SHP77 treated with DMSO at 0.1 percent for 48 hours (cell line): ENCODE data around the gene SLC38A6.

Experiments used
- DNase-seq: peaks from one replicate; lab custom pipeline; 2025; lab: John Stamatoyannopoulos, UW

The SLC38A6 gene

DNA sequence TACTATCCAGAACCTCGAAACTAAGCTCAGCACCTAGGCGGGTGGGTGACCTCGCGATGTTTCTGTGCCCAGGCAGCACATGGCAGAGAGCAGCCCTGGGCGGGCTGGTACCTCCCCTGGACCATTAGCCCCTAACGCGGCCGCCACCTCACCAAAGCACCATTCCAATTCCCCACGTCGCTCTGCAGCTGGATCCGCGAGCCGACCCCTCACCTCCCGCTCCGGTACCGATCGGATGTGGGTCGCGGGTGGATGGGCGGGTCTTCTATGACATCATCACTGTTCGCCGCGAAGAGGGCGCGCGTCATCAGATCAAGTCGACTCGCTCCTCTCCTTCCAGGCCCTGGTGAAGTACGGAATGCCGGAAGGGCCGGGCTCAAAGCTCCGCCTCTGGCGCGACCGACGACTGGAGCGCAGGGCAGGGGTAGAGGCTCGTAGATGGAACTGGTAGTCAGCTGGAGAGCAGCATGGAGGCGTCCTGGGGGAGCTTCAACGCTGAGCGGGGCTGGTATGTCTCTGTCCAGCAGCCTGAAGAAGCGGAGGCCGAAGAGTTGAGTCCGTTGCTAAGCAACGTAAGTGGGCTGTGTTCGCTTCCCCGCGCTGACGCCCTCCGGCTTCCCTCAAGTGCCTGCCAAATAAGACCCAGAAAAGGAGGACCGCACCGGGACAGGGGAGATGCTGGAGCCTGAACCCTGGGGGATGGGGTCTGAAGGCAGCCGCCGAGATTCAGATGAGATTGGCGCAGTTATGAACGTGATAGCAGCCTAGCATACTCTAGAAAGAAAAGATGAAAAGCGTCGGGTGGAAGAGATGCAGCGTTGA is at the start of gene SLC38A6, which contains the start of gene TRMT5:
Gene SLC38A6 (plus strand): TSS at position 435 of the 822 bp plus-strand sequence. CDS start 33 bp downstream, at position 468.
Gene TRMT5 (minus strand): TSS at position 269 of the 822 bp plus-strand sequence. CDS start 106 bp downstream, at position 163.
- DNase-seq, result peak; percentile 80

DNA sequence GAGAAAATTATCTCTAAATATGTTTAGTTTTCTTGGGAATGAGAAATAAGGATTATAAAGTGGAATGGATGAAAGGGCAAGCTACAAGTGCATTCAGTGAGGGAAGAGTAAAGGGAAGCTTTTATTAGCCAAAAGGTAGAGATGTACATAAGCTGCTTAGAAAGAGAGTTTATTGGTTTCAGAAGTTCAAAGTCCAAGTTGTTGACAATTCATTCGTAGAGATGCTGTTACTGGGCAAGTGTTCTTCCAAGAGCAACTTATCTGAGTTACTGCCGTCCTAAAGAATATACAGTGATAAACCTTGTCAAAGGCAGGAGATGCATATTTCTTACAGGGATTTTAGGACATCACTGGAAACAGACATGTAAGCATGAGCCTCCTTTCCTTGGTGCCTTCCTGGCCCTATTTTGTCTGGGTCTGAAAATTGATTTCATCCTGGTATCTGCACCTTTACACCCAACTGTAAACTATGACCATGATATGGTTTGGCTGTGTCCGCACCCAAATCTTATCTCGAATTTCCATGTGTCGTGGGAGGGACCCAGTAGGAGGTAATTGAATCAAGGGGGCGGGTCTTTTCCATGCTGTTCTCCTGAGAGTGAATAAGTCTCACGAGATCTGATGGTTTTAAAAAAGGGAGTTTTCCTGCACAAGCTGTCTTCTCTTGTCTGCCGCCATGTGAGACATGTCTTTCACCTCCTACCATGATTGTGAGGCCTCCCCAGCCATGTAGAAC is 47.0 kb upstream of the SLC38A6 start:
- DNase-seq, result no peak

DNA sequence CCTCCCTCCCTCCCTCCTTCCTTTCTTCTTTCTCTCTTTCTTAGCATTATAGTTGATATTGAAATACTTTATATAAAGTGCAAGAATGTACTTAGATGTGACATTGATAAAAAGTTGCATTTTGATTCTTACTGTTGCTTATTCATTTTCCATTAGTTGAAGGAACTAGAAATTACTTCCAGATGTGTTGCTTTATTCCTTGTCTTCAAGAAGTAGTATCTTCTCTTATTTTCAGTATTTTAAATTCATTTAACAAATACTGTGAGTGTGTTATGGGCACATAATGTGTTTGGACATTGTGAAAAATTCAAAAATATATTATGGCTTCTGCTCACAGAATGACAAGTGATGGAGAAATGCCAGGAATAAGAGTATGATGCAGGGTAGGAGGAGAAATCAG is 45.7 kb upstream of the SLC38A6 start:
- no peak for DNase-seq

DNA sequence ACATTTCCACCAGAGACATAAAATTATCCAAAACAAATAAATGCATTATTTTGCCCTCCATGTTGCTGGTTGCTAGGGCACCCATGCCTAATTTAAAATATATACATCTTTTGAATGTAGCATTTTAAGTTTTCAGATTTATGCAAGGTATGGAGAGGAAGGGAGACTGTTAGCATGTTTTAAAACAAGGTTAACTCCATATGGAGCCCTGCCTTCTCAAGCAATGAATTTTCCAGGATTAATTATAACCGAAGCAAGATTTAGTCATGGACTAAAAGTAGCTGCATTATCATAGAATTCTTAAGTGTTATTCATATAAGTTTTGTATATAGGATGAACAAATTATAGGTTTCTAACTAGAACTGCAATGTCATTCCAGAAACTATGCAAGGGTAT is 37.4 kb upstream of the SLC38A6 start:
- DNase-seq, result no peak

DNA sequence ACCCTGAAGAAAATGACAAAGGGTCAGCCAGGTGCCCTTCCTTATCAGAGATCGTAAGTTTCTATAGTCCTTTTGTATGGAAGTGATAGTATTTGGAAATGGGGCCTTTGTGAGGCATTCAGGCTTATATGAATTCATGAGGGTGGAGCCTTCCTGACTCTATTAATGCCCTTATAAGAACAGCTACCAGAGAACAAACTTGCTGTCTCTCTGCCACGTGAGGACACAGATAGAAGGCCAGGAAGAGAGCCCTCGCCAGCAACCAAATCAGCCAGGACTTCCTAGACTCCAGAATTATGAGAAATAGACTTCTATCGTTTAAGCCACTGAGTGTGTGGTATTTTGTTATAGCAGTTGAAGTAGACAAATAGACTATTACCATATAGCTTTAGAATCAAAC is 36.8 kb upstream of the SLC38A6 start:
- no peak for DNase-seq

DNA sequence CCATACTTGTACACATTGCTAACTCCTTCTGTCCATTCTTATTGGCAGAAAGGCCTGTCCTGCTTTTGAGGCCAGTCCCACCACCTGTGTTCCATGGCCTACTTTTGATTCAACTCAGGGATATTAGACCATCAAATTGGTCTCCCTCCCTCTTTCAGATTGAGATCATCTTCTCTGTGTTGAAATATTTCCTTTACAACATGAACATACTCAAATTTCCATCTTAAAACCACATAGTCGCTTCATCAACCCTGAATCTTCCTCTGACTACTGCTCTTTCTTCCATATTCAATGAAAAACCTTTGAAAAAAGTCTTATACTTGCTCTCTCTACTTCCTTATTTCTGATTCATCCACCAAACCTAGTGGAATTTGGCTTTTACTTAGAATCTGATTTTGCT is 35.1 kb upstream of the SLC38A6 start:
- no peak for DNase-seq

GRCh38 chr14:60946773-60947172 is 34.3 kb upstream of the SLC38A6 start:
- no peak for DNase-seq

DNA sequence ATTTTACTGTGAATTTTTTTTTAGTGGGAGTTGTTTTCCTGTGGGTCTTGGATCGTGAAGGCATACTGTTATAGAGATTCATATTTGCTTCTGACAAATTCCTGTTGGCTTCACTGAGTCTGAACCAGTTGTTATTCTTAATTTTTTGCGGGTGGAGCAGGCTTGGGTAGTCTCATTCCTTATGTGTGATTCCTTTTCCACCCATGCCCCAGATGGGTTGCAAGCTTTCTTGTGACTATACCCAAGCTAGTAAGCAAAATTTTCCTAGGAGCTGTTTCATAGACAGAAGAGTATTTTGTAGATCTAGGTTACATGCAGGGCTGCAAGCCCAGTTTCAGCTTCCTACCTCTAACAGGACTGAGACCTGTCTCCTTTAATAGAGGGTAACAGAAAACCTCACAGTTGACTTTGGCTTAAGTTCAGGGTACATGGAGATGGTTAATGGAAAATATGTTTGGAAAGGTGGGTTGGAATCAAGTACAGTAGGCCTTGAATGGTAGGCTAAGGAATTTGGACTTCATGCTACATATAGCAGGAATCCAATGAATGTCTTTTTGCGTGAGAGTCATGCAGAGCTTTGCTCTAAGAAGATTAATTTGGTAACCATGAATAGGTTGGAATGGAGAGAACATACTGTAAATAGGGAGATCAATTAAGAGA is 29.1 kb upstream of the SLC38A6 start:
- DNase-seq, result no peak

- DNase-seq, result no peak
Observed at GRCh38 chr14:60956202-60956601, 24.8 kb upstream of the SLC38A6 start.

DNA sequence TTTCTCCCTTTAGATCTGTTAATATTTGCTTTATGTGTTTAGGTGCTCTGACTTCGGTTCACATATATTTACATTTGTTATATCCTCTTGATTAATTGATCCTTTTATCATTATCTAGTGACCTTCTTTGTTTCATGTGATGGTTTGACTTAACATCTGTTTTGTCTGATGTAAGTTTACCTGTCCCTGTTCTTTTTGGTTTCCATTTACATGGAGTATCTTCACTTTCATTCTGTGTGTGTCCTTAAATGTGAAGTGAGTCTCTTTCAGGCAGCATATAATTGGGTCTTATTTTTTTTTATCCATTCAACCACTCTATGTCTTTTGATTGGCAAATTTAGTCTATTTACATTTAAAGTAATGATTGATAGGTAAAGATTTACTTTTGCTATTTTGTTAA is 24.4 kb upstream of the SLC38A6 start:
- DNase-seq, result no peak

GRCh38 chr14:60958146-60958545 is 22.9 kb upstream of the SLC38A6 start:
- DNase-seq, result no peak

GRCh38 chr14:60963761-60964160 is 17.3 kb upstream of the SLC38A6 start:
- no peak for DNase-seq

GRCh38 chr14:60964904-60965303 is 16.1 kb upstream of the SLC38A6 start:
- DNase-seq, result no peak

GRCh38 chr14:60965402-60965801 is 15.6 kb upstream of the SLC38A6 start:
- no peak for DNase-seq

DNA sequence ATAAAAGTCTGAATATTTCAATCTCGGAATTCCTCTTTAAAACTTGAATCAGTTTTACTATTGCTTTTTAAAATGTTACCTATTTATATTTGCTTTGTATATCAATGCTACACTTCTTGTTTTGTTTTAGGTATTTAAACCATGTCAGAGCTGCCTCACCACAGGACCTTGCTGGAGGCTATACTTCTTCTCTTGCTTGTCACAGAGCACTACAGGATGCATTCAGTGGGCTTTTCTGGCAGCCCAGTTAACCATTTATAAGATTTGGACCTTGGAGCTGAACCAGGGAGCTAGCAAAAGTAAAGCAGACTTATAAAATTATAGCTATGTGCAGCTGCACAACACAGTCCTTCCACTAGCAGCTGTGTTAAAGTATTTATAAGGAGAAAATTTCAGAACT is 12.9 kb upstream of the SLC38A6 start:
- DNase-seq, result no peak

DNA sequence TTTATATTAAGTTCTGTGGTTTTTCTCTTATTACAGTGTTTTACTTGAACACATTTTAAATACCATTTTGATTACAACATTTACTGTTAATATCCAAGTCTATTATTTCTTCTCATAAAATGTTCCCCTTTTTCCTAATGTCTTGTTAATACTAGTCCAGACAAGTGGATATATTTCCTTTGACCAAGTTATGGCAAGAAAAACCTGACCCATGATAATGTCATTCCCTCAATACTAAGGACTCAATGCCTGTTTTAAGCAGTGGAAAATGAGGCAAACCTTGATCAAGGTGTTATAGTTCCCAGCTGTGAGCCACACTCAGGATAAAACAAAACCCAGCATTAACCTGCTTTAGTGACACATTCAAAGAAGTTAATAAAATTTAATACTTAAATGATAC is 12.4 kb upstream of the SLC38A6 start:
- no peak for DNase-seq

DNA sequence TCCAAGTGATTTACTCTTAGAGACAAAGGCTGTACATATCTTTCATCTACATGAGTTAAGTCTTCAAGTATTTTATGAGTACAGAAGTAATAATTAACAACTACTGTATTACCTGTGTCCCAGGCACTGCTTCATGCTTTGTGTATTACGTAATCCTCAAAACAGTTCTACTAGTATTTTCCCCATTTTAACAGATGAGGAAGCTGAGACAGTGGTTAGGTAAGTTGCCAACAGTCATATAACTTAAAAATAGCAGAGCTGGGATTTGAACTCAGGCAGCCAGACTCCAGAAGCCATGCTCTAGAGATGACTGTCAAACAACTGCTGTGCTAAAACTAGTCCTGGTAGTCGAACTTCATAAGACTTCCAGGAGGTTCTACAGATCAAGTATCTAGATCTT is 10.9 kb upstream of the SLC38A6 start:
- DNase-seq, result no peak

DNA sequence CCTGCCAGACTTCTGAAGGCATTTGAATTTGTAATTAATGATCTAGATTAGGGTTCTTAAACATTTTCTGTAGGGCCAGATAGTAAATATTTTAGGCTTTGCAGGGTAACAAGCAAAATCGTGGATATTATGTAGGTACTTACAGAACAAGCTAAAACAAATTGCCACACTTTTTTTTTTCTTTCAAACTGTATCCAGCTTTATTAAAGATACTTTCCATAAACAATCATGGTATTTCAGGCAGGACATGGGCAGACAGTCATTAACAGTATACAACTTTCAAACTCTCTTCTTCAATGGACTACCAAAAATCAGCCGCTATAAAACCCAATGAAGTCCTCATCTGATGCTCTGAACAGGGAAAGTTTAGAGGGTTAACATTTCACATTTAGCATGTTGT is 9.8 kb upstream of the SLC38A6 start:
- no peak for DNase-seq

DNA sequence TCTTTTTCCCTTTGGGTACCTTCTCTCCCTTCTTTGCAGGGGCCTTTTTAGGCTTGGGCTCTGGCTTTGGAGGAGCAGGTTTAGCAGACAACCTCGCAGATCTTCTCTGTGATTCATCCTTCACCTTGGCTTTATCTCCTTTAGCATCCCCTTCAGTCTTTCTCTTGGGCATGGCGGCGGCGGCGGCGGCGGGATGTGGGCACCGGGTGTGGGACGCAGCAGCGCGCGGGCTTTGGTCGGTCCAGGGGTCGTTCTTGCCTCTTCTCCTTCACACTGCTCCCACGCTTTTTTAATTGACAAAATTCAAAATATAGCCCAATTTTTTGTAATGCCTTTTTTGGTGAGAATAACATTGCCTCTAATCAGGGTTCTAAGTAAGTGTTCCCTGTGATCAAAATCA is 8.8 kb upstream of the SLC38A6 start:
- no peak for DNase-seq

GRCh38 chr14:60973070-60973469 is 8.0 kb upstream of the SLC38A6 start:
- no peak for DNase-seq

DNA sequence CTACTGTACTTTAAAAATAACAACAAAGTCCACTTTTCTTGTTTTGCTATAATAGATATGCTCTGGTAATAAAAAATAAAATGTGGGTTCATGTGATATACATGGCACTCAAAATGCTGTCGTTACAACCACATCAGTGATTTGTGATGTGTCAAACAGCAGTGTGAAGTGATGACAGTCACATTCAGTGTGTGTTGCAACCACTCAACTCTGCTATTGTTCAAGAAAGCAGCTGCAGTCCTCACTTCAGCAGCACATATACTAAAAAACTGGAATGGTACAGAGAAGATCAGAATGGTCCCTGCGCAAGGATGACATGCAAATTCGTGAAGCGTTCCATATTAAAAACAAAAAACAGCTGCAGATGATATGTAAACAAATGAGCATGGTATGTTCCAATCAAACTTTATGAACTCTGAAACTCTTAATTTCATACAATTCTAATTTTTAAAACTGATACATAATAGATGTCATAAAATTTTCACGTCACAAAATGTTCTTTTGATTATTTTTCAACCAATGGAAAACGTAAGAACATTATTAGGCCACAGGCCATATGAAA is 6.9 kb upstream of the SLC38A6 start:
- peak; percentile 9 for DNase-seq

DNA sequence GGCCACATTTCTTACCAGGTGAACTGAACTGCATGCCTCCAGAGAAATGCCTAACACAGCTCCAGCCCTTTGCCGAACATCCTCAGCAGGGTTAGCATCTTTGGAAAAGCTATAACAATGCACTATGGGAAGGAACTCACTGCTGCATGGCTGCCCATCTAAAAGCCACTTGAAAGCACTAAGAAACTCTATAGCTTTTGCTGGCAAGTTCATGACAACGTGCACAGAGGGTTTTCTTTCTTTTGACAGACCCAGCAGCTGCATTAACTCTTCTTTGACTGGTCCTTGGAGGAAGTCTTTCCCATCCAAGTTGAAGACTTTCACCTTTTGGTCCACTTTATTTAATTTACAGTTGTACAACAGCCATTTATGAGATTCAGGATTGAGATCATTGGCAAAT is 5.5 kb upstream of the SLC38A6 start:
- DNase-seq, result no peak
